RPMI7951 (cell line): ENCODE data around the gene APOBR. TPM values are rescaled to one million over a fixed set of nuclear protein-coding genes. Genes with fewer than 3 reads are reported as not detected.
"Not testable (repeated sequence)": the region's sequence is repeated elsewhere in the genome, so short reads cannot be mapped to it uniquely, and the experiment has no call there.

Experiments
- DNase-seq: peaks from one replicate; pipeline ENCODE4 v3.0.0-alpha.2; 2012; ENCODE audit warnings: low read depth
- total RNA-seq: library from RNA; depleted of rRNA; stranded (reverse); fragments of >200 nt; shearing (Covaris generic); gene quantifications from 2 replicates; pipeline ENCODE4 v1.2.3, GENCODE V29; 2014; rRNA removed

Gene APOBR, protein sequence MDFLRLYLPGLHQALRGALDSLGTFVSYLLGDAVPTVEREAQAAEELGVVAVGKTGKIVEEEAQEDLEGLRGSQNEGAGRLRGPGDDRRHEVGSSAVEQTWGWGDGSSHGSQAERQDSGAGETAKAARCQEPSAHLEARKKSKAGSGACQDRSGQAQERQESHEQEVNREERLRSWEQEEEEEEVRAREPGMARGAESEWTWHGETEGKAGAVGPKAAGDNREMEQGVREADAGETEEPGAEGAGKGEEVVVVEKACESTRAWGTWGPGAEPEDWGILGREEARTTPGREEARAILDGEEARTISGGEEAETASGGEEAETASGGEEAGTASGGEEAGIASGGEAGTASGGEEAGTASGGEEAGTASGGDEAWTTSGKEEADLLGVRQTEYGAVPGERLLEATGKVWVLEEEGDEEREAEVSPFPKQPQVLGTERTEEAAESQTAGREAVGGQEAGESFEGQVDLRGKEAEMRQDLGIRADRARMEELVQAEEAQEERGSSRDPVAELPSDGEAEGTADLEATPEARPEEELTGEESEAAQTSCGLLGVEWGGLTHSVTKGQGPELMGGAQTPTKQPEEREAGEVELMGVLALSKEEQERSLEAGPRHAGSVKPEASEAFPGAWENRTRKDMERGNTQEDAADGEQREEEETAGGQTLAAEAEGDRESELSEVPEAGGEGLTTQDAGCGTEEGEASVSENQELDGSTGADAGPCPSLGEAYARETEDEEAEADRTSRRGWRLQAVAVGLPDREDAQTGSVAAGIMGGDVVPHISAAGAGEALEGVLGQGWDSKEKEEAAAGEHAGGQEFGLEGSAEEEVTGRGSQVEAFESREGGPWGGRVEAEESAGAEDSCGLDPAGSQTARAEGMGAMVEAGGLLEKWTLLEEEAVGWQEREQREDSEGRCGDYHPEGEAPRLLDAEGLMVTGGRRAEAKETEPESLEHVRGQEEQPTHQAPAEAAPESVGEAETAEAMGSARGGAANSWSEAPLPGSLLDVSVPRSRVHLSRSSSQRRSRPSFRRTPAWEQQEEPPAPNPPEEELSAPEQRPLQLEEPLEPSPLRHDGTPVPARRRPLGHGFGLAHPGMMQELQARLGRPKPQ
- total RNA-seq, result not detected in 2 replicates

GRCh38 chr16:28494121-28494851, at the start of gene APOBR:
Gene APOBR (plus strand): TSS chr16:28494643. CDS start chr16:28494682, 39 bp downstream.
- no peak for DNase-seq

DNA sequence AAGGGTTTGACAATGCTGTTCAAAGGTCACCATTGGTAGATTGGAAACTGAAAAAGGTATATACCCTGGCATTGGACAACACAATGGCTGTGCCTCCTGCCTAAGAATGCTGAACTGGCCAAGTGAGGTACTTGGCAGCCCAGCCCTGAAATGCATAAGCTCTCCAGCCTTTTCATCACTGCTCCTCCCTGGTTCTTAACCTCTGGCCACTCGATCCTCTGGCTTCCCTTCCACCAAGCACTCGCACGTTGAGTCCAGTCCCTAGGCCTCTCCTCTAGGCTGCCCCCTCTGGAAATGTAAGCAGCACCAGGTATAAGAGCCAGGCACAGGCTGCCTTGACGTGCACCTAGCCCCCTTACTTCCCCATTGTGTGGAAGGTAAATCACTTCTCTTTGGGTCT, 48.1 kb upstream of the APOBR start:
- not testable (repeated sequence) for DNase-seq

DNA sequence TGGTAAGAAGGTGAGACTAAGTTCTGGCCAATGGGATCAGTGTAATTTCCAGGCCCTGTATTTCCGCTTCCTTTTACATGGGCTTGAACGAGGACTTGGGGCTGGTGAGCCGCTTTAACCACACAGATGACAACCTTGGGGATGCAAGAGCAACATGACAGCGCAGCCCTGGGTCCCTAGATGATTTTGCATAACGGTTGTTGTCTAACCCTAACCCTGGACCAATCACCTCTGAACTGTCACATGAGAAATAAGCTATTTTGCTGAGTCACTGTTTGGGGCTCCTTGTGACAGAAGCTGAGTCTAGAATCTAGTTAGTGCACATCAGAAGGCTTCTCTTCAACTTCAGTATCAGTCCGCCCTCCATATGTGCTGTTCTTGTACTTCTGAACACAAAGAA, 47.4 kb upstream of the APOBR start:
- DNase-seq, result not testable (repeated sequence)

- no peak for DNase-seq
These were observed 20.7 kb upstream of the APOBR start for GRCh38 chr16:28473714-28474265.

GRCh38 chr16:28475221-28475620, 19.2 kb upstream of the APOBR start:
- no peak for DNase-seq

DNA sequence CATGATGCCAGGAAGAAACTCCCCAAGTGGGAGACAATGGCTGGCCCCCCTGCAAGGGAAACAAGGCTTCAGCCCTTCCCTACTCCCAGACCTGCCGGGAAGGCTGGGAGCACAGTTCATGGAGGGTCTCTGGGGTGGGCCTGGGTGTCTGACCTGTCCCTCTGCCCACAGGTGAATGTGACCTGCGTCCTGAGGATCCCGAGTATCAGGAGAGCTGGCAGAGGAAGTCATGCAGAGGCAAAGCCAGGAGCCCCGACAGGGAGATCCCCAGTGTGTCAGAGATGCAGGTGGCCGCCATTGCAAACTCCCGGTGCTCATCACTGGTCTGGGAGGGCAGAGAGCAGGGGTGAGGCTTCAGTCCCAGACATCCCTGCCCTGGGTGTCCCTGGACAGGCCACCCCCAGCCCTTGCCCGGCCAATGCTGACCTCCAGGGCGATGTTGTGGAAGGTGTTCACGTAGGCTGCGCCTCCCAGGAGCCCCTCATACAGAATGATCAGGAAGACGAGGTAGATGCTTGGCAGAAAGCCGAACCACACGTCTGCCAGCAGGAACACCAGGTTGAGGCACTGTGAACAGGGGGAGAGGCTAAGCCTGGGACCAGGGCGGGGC, 17.0 kb upstream of the APOBR start:
- no peak for DNase-seq

DNA sequence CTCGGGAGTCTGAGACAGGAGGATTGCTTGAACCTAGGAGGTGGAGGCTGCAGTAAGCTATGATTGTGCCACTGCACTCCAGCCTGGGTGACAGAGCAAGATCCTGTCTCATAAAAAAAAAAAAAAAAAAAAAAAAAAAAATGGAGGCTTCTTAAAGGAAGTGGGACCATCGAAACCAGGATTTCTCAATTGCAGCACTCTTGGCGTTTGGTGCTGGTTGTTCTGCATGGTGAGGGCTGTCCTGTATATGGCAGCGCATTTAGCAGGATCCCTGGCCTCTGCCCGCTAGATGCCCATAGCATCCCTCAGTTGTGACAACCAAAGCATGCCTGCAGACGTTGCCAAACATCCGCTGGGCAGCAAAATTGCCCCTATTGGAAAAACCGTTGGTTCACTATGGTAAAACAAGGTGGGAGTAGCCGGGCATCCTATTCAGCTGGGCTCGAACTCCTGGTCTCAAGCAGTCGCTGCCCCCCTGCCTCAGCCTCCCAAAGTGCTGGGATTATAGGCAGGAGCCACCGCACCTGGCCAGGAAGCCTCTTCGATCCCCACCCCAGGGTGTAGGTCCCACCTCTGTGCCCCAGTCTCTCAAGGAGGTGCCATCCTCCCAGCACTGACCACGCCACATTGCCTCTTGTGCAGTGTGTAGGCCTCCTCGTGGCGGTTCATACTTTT, 15.8 kb upstream of the APOBR start:
- no peak for DNase-seq

GRCh38 chr16:28482026-28482425, 12.4 kb upstream of the APOBR start:
- DNase-seq, result no peak

DNA sequence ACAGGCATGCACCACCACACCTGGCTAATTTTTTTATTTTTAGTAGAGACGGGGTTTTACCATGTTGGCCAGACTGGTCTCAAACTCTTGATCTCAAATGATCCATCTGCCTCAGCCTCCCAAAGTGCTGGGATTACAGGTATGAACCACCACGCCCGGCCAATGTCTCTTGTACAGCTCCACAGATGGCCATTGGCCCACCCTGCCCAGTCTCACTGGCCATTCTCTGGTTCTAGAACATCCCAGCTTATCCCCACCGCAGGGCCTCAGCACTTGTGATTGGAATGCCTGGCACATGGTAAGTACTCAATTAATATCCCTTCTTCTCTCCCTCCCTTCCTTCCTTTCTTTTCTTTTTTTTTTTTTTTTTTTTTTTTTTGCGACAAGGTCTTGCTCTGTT, 11.1 kb upstream of the APOBR start:
- DNase-seq, result not testable (repeated sequence)

- no peak for DNase-seq
These were observed 8.2 kb upstream of the APOBR start for GRCh38 chr16:28486266-28486665.

GRCh38 chr16:28491230-28491969, 3.0 kb upstream of the APOBR start:
- peak; percentile 36 for DNase-seq

DNA sequence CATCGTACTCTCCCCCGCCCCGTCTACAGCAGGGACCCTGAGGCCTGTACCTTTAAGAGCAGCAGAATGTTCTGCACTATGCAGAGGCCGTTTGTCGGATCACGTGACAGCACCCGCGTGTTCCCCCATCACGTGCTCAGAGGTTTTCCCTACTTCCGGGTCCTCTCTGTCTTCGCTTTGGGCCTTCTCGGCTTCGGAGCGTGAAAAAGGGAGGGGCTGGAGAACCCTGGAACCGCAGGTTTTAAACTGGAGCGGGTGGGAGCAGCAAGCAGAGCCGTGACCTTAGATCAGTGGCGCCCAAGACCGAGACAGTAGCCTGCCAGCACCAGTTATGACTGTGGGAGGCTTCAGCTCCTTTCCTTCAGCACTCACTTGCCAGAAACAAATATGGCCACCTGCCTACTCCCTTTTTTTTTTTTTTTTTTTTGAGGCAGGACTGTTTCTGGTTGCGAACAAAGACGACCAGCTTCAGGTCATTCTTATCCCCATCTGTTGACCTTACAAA, 2.4 kb upstream of the APOBR start, which contains the start of gene CLN3:
CLN3 (minus strand) TSS at position 105 of the 505 bp plus-strand sequence. CDS start 315 bp downstream, outside the sequence.
- peak; percentile 93 for DNase-seq

DNA sequence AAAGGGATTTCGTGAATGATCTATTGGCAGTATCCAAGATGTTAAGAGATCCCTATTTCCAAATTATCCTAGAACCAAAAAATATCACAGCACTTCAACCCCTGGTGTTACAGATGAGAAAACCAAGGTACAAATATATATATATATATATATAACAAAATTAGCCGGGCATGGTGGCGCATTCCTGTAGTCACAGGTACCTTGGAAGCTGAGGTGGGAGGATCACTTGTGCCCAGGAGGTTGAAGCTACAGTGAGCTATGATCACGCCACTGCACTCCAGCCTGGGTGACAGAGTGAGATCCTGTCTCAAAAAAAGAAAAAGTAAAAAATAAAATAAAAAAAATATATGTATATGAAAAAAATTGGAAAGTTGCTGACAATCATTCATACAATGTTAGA, 1.9 kb upstream of the APOBR start:
- no peak for DNase-seq

DNA sequence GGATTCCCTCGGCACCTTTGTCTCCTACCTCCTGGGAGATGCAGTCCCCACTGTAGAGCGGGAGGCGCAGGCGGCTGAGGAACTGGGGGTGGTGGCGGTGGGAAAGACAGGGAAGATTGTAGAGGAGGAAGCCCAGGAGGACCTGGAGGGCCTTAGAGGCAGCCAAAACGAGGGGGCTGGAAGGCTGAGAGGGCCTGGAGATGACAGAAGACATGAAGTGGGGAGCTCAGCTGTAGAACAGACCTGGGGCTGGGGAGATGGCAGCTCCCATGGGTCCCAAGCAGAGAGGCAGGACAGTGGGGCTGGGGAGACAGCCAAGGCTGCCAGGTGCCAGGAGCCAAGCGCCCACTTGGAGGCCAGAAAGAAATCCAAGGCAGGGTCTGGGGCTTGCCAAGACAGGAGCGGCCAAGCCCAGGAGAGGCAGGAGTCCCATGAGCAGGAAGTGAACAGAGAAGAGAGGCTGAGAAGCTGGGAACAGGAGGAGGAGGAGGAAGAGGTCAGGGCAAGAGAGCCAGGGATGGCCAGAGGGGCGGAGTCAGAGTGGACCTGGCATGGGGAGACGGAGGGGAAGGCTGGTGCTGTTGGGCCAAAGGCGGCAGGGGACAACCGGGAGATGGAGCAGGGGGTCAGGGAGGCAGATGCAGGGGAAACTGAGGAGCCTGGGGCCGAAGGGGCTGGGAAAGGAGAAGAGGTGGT, 803 bp downstream of the APOBR start:
- no peak for DNase-seq

- no peak for DNase-seq
These were observed 1.6 kb downstream of the APOBR start for GRCh38 chr16:28495795-28496749.

GRCh38 chr16:28496844-28497243, 2.4 kb downstream of the APOBR start:
- DNase-seq, result no peak

DNA sequence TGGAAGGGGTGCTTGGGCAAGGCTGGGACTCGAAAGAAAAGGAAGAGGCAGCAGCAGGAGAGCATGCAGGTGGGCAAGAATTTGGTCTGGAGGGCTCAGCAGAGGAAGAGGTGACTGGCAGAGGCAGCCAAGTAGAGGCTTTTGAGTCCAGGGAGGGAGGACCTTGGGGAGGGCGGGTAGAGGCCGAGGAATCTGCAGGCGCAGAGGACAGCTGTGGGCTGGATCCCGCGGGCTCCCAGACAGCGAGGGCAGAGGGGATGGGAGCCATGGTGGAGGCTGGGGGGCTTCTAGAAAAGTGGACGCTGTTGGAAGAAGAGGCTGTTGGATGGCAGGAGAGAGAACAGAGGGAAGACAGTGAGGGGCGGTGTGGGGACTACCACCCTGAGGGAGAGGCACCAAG, 2.9 kb downstream of the APOBR start:
- no peak for DNase-seq
